ENCODE measurements around the gene C2orf76.
A peak's percentile ranks its signal among the peaks of the same experiment; 100 is the strongest.
"Not testable (repeated sequence)": the region's sequence is repeated elsewhere in the genome, so short reads cannot be mapped to it uniquely, and the experiment has no call there.

The C2orf76 gene

DNA sequence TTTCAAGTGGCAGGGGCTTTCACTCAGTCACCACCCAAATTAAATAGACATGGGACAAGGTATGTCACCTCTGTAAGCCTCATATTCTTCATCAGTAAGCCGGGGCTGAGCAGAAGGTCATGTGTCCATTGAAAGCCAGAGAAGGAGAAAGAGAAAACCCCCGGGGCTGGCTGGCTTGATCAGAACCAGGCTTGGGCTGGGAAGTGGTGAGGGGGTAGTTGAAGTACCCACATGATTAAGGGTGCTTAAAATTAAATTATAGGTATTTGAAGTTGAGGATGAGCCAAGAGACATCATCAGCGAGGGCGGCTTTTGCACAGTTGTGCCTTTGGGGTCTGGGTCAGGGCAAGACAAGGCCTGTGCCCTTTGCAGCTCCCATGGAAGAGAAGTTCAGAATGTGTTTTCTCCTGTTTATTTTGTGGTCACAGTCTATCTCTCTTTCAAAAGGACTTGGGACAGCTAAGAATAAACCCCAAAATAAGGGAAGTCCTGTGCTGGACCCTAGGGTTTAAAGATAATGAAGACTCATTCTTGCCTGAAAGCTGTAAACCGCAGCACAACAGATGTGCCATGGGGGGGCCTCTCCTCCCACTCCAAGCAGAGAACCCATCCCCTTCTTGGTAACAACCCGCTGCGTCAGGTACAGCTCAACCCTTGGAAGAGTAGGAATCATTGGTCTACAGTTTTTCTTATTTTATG, 10.8 kb upstream of the C2orf76 start:
- DNase-seq (ENCODE audit: low read depth in 2 of 2): no peak

GRCh38 chr2:119376810-119377209, 10.2 kb upstream of the C2orf76 start:
- DNase-seq (ENCODE audit: low read depth in 2 of 2): no peak

DNA sequence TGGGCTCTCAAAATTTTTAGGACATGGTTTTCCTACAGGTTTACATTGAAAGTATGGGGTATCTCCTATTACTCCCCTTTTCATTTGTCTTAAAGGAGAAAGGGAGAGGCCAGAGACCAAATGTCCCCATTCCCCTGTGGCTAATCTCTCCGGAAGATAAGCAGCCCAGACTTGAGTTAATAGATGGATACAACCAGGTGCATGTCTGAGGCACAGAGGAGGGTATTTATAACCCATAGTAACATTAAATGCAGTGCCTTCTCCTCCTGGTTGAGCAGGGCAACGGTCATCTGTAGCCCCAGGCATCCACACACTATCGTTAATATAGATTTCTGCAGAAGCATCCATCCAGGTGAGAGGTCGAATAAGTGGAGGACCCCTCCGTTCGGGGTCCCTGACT, 9.8 kb upstream of the C2orf76 start:
- not testable (repeated sequence) for DNase-seq (ENCODE audit: low read depth in 2 of 2)

DNA sequence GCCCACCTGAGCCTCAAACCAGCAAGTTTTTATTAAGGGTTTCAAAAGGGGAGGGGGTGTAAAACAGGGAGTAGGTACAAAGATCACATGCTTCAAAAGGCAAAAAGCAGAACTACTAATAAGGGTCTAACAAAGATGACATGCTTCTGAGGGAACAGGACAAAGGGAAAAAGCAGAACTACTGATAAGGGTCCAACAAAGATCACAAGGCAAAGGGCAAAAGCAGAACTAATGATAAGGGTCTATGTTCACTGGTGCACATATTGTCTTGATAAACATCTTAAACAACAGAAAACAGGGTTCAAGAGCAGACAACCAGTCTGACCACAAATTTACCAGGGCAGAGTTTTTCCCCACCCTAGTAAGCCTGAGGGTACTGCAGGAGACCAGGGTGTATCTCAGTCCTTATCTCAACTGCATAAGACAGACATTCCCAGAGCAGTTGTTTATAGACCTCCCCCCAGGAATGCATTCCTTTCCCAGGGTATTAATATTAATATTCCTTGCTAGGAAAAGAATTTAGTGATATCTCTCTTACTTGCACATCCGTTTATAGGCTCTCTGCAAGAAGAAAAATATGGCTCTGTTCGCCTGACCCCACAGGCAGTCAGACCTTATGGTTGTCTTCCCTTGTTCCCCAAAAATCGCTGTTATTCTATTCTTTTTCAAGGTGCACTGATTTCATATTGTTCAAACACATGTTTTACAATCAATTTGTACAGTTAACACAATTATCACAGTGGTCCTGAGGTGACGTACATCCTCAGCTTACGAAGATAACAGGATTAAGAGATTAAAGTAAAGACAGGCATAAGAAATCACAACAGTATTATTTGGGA, 7.5 kb upstream of the C2orf76 start:
- not testable (repeated sequence) for DNase-seq (ENCODE audit: low read depth in 2 of 2)

DNA sequence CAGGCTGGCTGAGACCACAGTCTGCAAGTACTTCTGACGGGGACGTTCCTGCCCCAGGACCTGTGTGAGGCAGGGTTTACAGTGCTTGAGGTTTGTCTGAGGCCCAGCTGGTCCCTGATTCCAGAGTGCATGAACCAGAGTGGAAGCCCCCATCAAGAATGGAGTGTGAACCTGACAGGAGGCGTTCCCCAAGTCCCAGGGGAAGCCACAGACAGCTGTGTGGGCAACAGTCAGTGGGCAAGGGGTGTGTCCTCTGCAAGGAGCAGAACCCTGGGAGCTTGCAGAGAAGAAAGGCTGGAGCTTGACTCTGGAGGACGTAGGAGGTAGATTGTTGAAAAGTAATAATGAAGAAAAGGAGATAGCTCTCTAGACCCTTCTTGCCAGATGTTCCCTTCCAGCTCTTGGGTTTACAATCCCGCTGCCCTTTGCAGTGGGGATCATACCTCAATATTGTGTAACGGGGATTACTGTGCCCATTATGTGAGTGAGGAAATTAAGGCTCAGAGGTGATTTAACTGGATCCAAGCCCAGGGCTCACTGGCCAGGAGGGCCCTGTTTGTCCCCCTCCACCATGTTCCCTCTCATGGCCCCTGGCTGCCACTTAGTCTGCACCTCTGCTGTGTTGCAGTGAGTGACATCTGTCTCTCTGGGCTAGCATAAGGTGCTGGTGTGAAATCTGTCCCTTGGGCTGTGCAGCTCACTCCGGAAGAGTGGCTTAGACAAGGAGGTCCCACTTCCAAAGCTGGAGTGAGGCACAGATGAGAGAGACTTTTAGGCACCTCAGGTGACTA, 6.3 kb upstream of the C2orf76 start:
- DNase-seq (ENCODE audit: low read depth in 2 of 2): no peak

DNA sequence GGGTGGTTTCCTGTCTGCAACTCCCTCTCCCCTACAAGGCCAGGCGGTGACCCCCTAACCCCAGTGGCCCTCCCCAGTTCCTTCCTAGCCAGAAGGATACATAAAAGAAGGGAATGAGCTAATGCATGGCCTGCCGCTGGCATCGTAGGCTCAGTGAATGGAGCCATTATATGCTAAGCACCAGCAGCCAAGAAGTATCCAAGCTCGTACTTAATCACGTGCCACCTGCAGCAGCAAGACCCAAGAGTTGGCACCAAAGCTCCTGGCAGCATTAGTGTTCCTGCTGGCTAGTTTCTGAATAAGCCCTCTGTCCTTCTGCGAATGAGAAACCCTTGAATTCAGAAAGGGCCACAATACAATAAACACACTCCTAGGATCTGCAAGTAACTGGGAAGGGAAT, 4.5 kb upstream of the C2orf76 start:
- DNase-seq (ENCODE audit: low read depth in 2 of 2): no peak

DNA sequence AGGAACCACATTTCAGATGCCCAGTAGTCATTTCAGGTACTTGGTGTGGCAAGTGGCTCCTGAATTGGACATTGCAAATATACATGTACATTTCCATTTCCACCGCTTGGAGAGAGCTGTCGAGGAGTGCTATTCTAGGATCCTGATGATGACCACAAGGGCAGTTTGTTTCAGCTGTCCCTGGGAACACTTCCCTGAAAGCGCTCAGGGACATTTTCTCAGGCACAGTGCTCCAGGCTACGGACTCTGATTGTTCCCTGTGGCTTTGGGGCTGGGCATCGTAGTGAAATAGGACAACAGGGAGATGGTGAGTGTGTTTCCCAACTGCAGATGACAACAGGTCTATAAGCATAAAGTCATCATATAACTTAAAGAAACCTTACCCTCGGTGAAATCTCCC, 3.2 kb upstream of the C2orf76 start:
- DNase-seq (ENCODE audit: low read depth in 2 of 2): no peak

DNA sequence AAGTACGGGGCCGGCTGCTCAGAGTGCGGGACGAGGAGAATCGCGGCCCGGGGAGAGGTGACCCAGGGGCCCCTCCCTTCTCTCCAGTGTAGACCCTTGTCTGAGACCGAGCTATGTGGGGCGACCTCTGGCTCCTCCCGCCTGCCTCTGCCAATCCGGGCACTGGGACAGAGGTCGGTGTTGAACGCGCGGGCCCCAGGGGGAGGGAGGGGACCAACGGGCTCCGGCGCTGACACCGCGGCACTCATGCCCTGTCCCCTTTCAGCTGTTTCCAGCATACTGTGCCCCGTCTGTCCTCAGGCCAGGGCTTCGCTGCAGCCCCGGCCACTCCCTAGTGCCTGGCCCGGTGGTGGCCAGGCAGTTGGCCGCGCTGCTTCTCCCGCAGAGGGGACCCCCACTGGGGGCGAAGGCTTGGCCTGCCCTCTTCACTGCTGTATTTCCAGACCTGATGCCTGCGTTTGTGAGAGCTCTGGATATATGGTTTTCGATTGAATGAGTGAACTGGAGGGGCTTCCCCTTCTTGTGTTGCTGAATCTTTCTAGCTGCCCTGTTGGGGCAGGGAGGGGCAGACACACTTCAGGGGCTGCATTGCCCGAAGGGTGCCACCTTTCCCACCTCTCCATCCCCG, 952 bp upstream of the C2orf76 start:
- peak; percentile 24 to 32 for DNase-seq (ENCODE audit: low read depth in 2 of 2)

- no peak for DNase-seq (ENCODE audit: low read depth in 2 of 2)
Observed at GRCh38 chr2:119366161-119366648, 429 bp downstream of the C2orf76 start.

GRCh38 chr2:119365436-119365835, 1.2 kb downstream of the C2orf76 start:
- DNase-seq (ENCODE audit: low read depth in 2 of 2): no peak

DNA sequence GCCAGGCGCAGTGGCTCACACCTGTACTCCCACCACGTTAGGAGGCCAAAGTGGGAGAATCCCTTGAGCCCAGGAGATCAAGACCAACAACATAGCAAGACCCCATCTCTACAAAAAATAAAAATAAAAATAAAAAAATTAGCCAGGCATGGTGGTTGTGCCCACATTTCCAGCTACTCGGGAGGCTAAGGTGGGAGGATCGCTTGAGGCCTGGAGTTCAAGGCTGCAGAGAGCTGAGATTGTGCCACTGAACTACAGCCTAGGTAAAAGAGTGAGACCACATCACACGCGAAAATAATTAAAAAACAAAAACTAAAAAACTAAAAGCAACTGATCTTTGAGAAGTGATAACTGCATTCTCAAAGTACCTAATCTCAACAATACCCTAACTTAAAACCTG, 1.8 kb downstream of the C2orf76 start:
- no peak for DNase-seq (ENCODE audit: low read depth in 2 of 2)

GRCh38 chr2:119360423-119360966, 6.1 kb downstream of the C2orf76 start:
- DNase-seq (ENCODE audit: low read depth in 2 of 2): no peak

DNA sequence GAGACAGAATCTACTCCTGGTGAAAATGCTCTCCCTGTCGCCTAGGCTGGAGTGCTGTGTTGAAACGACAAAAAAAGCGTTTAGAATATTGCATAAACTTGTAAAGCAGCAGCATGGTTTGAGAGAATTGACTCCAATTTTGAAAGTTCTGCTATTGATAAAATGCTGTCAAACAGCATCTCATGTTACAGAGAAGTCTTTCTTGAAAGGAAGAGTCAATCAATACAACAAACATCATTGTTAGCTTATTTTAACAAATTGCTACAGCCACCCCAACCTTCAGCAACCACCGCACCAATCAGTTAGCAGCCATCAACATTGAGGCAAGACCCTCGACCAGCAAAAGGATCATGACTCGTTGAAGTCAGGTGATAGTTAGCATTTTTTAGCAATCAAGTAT, 6.9 kb downstream of the C2orf76 start:
- DNase-seq (ENCODE audit: low read depth in 2 of 2): no peak

- no peak for DNase-seq (ENCODE audit: low read depth in 2 of 2)
Observed at GRCh38 chr2:119354860-119355259, 11.8 kb downstream of the C2orf76 start.

GRCh38 chr2:119352357-119352756, 14.3 kb downstream of the C2orf76 start:
- no peak for DNase-seq (ENCODE audit: low read depth in 2 of 2)

DNA sequence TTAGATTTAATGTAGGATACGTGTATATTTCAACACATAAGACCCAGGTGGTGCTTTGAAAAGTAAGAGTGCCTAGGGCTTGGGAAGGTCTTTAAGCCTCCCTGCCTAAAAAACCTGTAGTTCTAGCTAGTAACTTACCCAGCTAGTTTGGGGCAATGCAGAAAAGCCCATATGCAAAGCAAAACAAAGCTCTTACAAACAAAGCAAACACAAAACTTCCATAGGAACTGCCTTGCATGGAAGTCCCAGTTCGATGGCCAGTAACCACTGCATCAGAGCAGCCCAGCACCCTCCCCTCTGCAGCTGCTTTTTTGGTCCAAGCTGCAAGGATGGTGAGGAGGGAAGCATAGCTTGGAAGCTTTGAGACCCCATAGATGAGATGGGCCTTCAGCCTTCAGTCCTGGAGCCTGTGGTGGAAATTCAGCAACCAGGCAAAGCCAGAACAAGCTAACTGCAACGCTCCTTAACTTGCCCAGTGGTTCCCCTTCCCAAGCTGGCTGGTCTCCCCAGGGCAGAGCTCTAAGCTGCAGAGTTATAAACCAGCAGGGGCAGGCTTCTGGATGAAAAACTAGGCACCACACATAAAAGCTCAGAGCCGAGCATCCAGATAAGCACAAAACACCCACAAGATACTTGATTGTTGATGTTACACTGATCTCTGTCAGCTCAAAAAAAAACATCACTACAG, 16.2 kb downstream of the C2orf76 start:
- no peak for DNase-seq (ENCODE audit: low read depth in 2 of 2)

GRCh38 chr2:119349289-119349688, 17.3 kb downstream of the C2orf76 start:
- DNase-seq (ENCODE audit: low read depth in 2 of 2): no peak

- DNase-seq (ENCODE audit: low read depth in 2 of 2): no peak
Observed at GRCh38 chr2:119341684-119342083, 24.9 kb downstream of the C2orf76 start.

- no peak for DNase-seq (ENCODE audit: low read depth in 2 of 2)
Observed at GRCh38 chr2:119339562-119339923, 27.1 kb downstream of the C2orf76 start.

GRCh38 chr2:119338826-119339561, 27.6 kb downstream of the C2orf76 start:
- DNase-seq (ENCODE audit: low read depth in 2 of 2): no peak
